NCI-H460 (cell line): ENCODE data around the gene GGN. TPM values are rescaled to one million over a fixed set of nuclear protein-coding genes. Genes with fewer than 3 reads are reported as not detected.
"Not testable (repeated sequence)": the region's sequence is repeated elsewhere in the genome, so short reads cannot be mapped to it uniquely, and the experiment has no call there.

Experiments used
- DNase-seq: peaks from one replicate; pipeline ENCODE4 v3.0.0-alpha.2; 2016; ENCODE audit warnings: low read depth; ENCODE audit errors: extremely low read depth
- total RNA-seq: library from RNA; depleted of rRNA; stranded (reverse); fragments of >200 nt; shearing (Covaris generic); gene quantifications from 2 replicates; pipeline ENCODE4 v1.2.3, GENCODE V29; 2014

Gene GGN
- total RNA-seq, 1 experiment from 2014 or later = 0.17 TPM

DNA sequence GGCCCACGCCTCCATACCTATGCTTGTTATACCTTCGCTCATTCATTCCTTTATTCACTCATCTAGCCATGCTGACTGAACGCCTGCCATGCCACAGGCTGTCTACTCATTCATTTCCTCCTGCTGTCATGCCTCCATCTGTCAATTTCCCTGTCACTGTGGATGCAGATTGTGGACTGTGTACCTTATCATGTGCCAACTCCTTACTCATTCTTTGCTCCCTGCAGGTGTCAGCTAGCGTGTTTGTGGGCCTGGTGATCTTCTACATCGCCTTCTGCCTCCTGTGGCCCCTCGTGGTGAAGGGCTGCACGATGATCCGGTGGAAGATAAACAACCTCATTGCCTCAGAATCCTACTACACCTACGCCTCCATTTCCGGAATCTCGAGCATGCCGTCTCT lies 17.5 kb downstream of the GGN start:
- DNase-seq = no peak

GRCh38 chr19:38369584-38369983 lies 18.2 kb downstream of the GGN start:
- no peak for DNase-seq

GRCh38 chr19:38367041-38367440 lies 20.8 kb downstream of the GGN start:
- DNase-seq = no peak

DNA sequence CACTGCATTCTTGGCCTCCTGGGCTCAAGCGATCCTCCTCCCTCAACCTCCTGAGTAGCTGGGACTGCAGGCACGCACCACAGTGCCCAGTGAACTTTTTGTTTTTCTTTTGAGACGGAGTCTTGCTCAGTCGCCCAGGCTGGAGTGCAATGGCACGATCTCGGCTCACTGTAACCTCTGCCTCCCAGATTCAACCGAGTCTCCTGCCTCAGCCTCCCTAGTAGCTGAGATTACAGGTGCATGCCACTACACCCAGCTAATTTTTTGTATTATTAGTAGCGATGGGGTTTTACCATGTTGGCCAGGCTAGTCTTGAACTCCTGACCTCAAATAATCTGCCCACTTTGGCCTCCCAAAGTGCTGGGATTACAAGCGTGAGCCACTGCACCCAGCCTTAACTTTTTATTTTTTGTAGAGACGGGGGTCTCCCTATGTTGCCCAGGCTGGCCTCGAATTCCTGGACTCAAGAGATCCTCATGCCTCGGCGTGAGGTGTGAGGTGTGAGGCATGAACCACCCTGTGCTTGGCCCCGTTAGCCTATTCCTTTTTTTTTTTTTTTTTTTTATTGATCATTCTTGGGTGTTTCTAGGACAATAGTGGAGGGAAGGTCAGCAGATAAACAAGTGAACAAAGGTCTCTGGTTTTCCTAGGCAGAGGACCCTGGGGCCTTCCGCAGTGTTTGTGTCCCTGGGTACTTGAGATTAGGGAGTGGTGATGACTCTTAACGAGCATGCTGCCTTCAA lies 24.7 kb downstream of the GGN start:
- DNase-seq = not testable (repeated sequence)

GRCh38 chr19:38362076-38362945 lies 25.5 kb downstream of the GGN start:
- DNase-seq = peak; percentile 45

- peak; percentile 59 for DNase-seq
Observed at GRCh38 chr19:38361633-38362075, 26.2 kb downstream of the GGN start.

- no peak for DNase-seq
Observed at GRCh38 chr19:38360839-38361631, 26.8 kb downstream of the GGN start.

DNA sequence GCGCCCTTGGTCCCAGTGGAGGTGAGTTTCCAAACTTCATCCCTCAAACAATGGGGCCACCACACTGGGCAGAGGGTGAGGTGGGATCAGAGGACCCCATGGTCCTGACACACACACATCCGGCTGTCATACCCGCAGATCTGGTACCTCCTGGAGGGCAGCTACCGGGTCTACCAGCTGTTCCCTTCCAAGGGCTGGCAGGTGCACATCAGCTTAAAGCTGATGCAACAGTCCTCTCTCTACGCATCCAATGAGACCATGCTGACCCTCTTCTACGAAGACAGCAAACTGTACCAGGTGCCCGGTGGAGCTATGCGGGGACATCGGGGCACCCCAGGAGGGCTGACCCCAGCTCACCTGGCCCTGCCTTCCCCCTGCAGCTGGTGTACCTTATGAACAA lies 27.5 kb downstream of the GGN start:
- DNase-seq = no peak

DNA sequence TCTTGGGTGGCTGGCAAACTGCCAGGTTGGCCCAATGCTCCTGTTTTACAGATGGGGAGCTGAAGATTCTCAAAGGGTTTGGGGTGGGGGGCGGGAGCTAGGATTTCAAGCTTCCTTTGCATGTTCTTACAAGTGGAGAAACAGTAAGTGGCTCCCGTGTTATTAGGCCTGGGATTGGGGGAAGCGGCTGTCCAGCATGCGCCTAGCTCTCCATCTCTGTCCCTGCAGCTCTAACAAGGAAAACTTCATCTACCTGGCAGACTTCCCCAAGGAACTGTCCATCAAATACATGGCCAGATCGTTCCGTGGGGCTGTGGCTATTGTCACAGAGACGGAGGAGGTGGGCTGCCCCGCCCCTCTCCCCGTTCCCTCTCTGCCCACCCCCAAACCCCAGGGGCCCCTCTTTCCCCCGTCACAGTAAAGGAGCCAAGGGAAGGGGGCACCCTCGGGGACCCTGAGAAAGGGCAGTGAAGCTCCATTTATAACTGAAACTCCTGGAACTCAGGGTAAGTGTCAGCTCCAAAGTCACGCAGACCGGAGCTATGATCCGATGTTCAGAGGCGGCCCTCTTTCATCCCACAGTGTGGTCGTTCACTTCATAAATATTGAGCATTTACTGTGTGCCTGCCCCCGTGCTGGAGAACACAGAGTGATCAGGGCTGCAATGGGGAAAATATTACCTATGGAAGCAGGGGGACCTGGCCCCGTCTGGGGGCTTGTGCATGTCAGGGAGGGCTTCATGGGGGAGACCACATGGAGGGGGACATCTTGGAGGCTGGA lies 28.4 kb downstream of the GGN start:
- no peak for DNase-seq

DNA sequence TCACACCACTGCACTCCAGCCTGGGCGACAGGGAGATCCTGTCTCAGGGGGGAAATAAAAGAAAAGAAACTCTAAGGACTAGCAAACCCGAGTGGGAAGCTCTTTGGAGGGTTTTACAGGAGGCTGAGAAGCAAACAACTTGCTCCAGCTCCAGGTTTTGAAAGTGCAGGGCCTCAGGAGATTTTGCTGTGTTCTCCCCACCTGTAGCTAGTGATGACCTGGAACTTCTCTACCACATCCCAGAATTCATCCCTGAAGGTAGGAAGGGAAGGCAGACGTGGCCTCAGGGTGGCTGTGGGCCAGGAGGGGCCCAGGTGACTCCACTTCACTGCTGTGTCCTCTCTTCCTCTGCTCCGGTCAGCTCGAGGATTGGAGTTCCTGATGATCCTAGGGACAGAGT lies 29.8 kb downstream of the GGN start:
- no peak for DNase-seq

DNA sequence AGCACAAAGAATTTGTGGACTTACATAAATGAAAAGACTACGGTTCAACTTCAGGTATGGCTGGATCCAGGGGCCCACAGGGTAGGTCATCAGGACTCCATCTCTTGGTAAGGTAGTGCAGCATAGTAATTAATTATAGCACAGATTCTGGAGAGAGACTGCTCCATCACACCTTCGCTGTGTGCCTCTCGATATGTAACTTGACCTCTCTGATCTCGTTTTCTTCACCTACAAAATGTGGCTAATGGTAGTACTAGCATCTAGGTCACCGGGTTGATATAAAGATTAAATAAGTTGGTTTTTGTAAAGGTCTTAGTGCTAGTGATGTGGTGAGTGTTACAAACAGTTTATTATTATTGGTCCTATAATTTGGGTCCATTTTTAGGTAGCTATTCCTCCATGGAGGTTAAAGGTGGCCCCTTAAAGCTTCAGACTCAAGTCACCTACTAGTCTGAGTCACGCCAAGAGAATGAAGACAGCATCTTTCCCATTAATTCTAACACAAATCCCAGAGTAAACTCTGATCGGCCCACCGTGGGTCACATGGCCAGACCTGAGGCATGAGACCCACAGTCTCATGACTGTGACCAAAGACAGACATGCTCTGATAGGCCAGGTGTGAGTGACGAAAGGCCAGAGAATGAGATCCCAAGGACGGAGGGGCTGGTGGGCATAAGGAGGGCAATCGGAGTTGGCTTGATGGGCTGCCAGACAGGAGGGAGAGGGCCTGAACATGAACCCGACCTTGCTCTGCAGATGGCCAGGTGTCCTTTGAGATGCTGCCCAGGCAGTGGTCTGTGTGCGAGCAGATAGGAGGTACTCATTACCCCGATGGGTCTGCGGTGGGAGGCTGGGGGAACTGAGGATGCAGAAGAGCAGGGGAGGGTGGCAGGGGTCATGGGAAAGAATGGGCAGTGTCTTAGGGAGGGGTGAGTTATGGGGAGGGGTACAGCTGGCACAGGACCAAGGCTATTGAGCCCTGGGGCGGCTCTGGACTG lies 31.8 kb downstream of the GGN start:
- no peak for DNase-seq

- no peak for DNase-seq
Observed at GRCh38 chr19:38352611-38353010, 35.2 kb downstream of the GGN start.

DNA sequence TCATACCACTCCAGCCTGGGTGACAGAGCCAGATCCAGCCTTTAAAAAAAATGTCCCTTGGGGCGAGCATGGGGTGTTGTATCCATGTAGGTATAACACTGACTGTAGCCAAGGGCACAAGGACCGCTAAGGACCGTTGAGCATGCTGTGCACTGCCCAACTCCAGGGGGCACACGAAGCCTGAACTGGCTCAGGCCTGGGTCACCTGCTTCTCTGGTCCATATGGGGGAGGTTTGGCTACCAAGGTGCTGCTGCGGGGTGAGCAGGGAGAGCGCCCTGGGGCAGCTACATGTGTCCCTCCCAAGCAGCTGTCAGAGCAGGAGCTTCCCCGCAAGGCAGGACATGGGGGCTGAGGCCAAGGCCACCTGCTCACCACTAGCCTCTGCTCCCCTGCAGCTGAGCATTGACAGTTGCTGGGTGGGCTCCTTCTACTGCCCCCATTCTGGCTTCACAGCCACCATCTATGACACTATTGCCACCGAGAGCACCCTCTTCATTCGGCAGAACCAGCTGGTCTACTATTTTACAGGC lies 35.9 kb downstream of the GGN start:
- no peak for DNase-seq

DNA sequence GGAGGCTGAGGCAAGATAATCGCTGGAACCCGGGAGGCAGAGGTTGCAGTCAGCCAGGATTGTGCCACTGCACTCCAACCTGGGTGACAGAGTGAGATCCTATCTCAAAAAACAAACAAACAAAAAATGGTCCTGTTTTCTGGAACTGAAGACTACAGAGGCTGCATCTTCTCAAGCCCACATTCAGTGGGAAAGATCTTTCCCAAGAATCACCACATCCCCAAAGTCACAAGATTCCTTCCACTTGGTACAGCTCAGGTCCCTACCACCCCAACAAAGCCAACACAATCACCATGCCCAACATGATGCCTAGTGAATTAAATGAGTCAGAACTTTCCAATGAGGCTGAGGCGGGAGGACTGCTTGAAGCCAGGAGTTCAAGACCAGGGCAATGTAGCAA lies 37.0 kb downstream of the GGN start:
- DNase-seq = no peak

DNA sequence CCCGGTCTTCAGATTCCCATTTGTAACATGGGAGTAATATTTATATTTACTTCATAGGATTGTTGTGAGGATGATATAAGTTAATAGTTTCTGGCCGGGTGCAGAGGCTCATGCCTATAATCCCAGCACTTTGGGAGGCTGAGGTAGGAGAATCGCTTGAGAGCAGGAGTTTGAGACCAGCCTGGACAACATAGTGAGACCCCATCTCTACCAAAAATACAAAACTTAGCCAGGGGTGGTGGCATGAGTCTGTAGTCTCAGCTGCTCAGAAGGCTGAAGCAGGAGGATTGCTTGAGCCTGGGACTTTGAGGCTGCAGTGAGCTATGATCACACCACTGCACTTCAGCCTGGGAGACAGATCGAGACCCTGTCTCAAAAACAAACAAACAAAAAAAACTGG lies 41.0 kb downstream of the GGN start:
- DNase-seq = no peak

DNA sequence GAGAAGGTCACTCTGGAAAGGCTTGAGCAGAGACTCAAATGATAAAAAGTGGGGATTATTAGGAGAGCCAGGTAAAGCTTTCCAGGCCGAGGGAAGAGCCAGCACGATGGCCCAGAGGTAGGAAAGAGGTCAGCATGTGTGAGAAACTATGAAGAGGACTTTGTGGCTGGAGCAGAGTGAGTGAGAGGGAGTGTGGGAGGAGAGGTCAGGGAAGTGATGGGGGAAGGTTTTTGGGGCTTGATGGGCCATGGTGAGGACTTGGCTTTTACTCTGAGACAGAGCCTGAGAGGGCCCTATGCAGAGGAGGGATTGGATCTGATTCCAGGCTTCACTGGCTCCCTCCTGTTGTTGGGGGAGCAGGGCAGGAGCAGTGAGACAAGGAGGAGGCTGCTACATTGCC lies 46.9 kb downstream of the GGN start:
- no peak for DNase-seq

DNA sequence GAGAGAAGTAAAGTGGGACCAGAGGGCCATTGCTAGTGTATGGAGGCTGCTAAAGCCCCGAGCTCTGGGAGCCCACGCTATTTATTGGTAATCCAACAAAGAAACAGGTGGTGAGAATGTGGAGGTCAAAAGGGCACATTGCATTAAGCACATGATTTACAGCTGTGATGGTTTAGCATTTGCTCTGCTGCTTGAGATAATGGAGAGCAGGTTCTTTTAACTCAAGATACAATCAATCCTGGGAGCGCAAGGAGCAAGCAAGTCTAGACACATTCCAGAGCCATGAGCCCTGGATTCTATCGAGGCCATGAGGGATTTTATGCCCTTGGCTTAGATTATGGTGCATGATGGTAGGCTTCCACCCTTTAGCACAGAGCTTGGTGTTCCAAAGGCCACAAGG lies 48.8 kb downstream of the GGN start:
- DNase-seq = not testable (repeated sequence)

DNA sequence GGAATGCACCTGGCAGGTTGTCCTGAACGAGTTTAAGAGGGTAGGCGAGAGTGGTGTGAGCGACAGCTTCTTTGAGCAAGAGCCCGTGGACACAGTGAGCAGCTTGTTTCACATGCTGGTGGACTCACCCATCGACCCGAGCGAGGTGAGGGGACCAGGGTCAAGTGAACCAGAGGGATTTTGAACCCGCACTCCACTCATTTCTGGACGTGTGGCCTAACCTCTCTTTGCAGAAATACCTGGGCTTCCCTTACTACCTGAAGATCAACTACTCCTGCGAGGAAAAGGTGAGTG lies 50.5 kb downstream of the GGN start:
- no peak for DNase-seq
